HepG2 (cell line): Measurements from ENCODE around the gene MEAF6. TPM values are rescaled to one million over a fixed set of nuclear protein-coding genes. Genes with fewer than 3 reads are reported as not detected.

Experiments
- AGO1 ChIP-seq: fragments of 200-400 bp; formaldehyde crosslinking; IDR thresholded peaks from 2 replicates; pipeline ENCODE4 v1.6.1; 2017; ENCODE audit warnings: mild to moderate bottlenecking, low read depth, low read length, moderate library complexity; ENCODE audit not compliant: poor library complexity, severe bottlenecking
- CAMTA2 ChIP-seq: sonication (generic); formaldehyde crosslinking; IDR thresholded peaks from 2 replicates; pipeline ENCODE4 v1.4.0; 2020; ENCODE audit warnings: mild to moderate bottlenecking, missing genetic modification reagents, borderline replicate concordance
- E2F2 ChIP-seq: sonication (generic); formaldehyde crosslinking; IDR thresholded peaks from 2 replicates; pipeline ENCODE4 v1.4.0; 2020; ENCODE audit warnings: missing genetic modification reagents, borderline replicate concordance
- EED ChIP-seq: sonication (generic); formaldehyde crosslinking; IDR thresholded peaks from 2 replicates; pipeline ENCODE4 v1.5.0; 2020; ENCODE audit warnings: mild to moderate bottlenecking, missing genetic modification reagents
- KDM5B ChIP-seq: sonication (generic); formaldehyde crosslinking; IDR thresholded peaks from 2 replicates; pipeline ENCODE4 v1.4.0; 2020; ENCODE audit warnings: missing genetic modification reagents, mild to moderate bottlenecking, borderline replicate concordance
- MAFF ChIP-seq: IDR thresholded peaks from 2 replicates; pipeline ENCODE4 v1.6.1; 2011; ENCODE audit warnings: low read depth, low read length, improper control_type of control experiment
- PAX8 ChIP-seq: sonication (generic); formaldehyde crosslinking; IDR thresholded peaks from 2 replicates; pipeline ENCODE4 v1.8.0; 2022; ENCODE audit warnings: mild to moderate bottlenecking, missing genetic modification reagents, borderline replicate concordance
- RELA ChIP-seq: sonication (generic); formaldehyde crosslinking; IDR thresholded peaks from 2 replicates; pipeline ENCODE4 v1.4.0; 2020; ENCODE audit warnings: missing genetic modification reagents
- SNAPC2 ChIP-seq: sonication (generic); formaldehyde crosslinking; IDR thresholded peaks from 2 replicates; pipeline ENCODE4 v1.8.1; 2022; ENCODE audit warnings: mild to moderate bottlenecking, missing genetic modification reagents
- SSRP1 ChIP-seq: IDR thresholded peaks from 2 replicates; pipeline ENCODE4 v1.6.1; 2016; ENCODE audit warnings: control low read depth
- ZBTB7B ChIP-seq: sonication (generic); formaldehyde crosslinking; IDR thresholded peaks from 2 replicates; pipeline ENCODE4 v1.4.0; 2020; ENCODE audit warnings: missing genetic modification reagents
- ZMAT5 ChIP-seq: sonication (generic); formaldehyde crosslinking; IDR thresholded peaks from 2 replicates; pipeline ENCODE4 v1.5.0; 2020; ENCODE audit warnings: mild to moderate bottlenecking, low read depth, missing genetic modification reagents, borderline replicate concordance
- ZNF326 ChIP-seq: sonication (generic); formaldehyde crosslinking; IDR thresholded peaks from 2 replicates; pipeline ENCODE4 v1.4.0; 2020; ENCODE audit warnings: missing genetic modification reagents, borderline replicate concordance
- polyA plus RNA-seq, 8 experiments: library from polyadenylated mRNA; depleted of rRNA in 3 of 8; stranded (reverse) in 7 of 8; unstranded in 1 of 8; fragments of >200 nt; fragmentation: Illumina TruSeq in 4 of 8; extraction: Trizol in 4 of 8; gene quantifications; 2 replicates each; pipeline versions ENCODE4 v1.2.1 to v1.2.3, GENCODE V29; 2011 to 2016; ENCODE audit warnings: low read depth in 4 of 8, missing spikeins in 1 of 8, mixed read lengths in 1 of 8; ENCODE audit not compliant: insufficient read depth in 1 of 8
- total RNA-seq, 5 experiments: library from RNA; depleted of rRNA; stranded (reverse); fragments of >200 nt; fragmentation: Illumina TruSeq; extraction: Trizol; gene quantifications; 2 replicates each; pipeline ENCODE4 v1.2.3, GENCODE V29; 2016; ENCODE audit warnings: low read depth in 1 of 5
- TF ChIP-seq, protein P1 (sequence below): sonication (generic); formaldehyde crosslinking; IDR thresholded peaks from 2 replicates; pipeline ENCODE4 v1.8.0; 2022; ENCODE audit warnings: missing genetic modification reagents, mild to moderate bottlenecking, moderate library complexity, borderline replicate concordance
- TF ChIP-seq, protein P2 (sequence below): fragments of 450-650 bp; IDR thresholded peaks from 2 replicates; pipeline ENCODE4 v1.6.1; 2016
- TF ChIP-seq, protein P3 (sequence below): sonication (generic); formaldehyde crosslinking; IDR thresholded peaks from 2 replicates; pipeline ENCODE4 v1.4.0; 2020; ENCODE audit warnings: missing genetic modification reagents, borderline replicate concordance
- TF ChIP-seq, protein P4 (sequence below): sonication (generic); formaldehyde crosslinking; IDR thresholded peaks from 2 replicates; pipeline ENCODE4 v1.5.0; 2020; ENCODE audit warnings: missing genetic modification reagents

The MEAF6 gene
- total and polyA plus RNA-seq, 2 of the 13 experiments (the other 11 are each of a cell fraction or from before 2014, with no cell fraction given) = 29.5 to 45.6 TPM

DNA sequence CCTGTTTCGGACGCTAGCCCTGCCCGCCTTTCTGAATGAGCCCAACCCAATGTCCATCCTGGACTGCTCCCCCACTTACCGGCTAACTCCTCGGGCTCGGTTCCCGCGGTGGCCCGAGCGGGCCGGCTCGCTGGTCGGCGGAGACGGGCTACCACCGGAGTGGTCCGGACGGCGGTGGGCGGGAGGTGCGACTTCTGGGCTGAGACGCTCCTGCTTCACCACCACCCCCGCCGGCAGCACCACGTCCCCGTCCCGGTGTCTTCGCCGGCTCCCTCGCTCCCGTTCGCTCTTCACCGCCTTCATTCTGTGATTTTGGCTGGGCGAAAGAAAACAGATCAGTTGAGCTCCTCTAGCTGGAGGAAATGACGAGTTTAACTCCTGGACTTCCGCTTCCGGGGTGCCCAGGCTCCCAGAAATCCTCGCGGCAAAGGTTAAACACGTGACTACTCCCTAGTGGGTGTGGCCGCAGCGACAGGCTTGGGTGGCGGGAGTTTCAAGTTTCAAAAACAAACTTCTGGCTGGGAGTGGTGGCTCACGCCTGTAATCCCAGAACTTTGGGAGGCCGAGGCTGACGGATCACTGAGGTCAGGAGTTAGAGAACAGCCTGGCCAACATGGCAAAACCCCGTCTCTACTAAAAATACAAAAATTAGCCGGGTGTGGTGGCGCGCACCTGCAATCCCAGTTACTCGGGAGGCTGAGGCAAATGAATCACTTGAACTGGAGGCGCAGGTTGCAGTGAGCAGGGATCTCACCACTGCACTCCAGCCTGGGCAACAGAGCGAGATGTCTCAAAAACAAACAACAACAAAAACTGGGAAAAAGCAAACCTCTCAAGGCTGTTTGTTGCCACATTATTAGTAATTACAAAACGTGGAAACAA lies 39.6 kb upstream of the MEAF6 start, which contains the start of gene SNIP1 (continued):
- 0 out of 2 replicates have a peak, but pooled peaks have one; percentile 23 for TF ChIP-seq E2F2
- TF ChIP-seq, protein P1, sequence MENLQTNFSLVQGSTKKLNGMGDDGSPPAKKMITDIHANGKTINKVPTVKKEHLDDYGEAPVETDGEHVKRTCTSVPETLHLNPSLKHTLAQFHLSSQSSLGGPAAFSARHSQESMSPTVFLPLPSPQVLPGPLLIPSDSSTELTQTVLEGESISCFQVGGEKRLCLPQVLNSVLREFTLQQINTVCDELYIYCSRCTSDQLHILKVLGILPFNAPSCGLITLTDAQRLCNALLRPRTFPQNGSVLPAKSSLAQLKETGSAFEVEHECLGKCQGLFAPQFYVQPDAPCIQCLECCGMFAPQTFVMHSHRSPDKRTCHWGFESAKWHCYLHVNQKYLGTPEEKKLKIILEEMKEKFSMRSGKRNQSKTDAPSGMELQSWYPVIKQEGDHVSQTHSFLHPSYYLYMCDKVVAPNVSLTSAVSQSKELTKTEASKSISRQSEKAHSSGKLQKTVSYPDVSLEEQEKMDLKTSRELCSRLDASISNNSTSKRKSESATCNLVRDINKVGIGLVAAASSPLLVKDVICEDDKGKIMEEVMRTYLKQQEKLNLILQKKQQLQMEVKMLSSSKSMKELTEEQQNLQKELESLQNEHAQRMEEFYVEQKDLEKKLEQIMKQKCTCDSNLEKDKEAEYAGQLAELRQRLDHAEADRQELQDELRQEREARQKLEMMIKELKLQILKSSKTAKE (CRISPR knock-in tag) = no peak
- no peak for TF ChIP-seq PAX8
- no peak for TF ChIP-seq SSRP1 (CRISPR knock-in tag)
- TF ChIP-seq, protein P2, sequence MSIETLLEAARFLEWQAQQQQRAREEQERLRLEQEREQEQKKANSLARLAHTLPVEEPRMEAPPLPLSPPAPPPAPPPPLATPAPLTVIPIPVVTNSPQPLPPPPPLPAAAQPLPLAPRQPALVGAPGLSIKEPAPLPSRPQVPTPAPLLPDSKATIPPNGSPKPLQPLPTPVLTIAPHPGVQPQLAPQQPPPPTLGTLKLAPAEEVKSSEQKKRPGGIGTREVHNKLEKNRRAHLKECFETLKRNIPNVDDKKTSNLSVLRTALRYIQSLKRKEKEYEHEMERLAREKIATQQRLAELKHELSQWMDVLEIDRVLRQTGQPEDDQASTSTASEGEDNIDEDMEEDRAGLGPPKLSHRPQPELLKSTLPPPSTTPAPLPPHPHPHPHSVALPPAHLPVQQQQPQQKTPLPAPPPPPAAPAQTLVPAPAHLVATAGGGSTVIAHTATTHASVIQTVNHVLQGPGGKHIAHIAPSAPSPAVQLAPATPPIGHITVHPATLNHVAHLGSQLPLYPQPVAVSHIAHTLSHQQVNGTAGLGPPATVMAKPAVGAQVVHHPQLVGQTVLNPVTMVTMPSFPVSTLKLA = peak; percentile 40; the same call in 1 of the 2 replicates
- 0 out of 2 replicates have a peak, but pooled peaks have one; percentile 31 for TF ChIP-seq CAMTA2 (CRISPR knock-in tag)
- TF ChIP-seq, protein P3, sequence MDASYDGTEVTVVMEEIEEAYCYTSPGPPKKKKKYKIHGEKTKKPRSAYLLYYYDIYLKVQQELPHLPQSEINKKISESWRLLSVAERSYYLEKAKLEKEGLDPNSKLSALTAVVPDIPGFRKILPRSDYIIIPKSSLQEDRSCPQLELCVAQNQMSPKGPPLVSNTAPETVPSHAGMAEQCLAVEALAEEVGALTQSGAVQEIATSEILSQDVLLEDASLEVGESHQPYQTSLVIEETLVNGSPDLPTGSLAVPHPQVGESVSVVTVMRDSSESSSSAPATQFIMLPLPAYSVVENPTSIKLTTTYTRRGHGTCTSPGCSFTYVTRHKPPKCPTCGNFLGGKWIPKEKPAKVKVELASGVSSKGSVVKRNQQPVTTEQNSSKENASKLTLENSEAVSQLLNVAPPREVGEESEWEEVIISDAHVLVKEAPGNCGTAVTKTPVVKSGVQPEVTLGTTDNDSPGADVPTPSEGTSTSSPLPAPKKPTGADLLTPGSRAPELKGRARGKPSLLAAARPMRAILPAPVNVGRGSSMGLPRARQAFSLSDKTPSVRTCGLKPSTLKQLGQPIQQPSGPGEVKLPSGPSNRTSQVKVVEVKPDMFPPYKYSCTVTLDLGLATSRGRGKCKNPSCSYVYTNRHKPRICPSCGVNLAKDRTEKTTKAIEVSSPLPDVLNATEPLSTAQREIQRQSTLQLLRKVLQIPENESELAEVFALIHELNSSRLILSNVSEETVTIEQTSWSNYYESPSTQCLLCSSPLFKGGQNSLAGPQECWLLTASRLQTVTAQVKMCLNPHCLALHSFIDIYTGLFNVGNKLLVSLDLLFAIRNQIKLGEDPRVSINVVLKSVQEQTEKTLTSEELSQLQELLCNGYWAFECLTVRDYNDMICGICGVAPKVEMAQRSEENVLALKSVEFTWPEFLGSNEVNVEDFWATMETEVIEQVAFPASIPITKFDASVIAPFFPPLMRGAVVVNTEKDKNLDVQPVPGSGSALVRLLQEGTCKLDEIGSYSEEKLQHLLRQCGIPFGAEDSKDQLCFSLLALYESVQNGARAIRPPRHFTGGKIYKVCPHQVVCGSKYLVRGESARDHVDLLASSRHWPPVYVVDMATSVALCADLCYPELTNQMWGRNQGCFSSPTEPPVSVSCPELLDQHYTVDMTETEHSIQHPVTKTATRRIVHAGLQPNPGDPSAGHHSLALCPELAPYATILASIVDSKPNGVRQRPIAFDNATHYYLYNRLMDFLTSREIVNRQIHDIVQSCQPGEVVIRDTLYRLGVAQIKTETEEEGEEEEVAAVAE = peak; percentile 85; the same call in 1 of the 2 replicates
- TF ChIP-seq AGO1 = peak; percentile 43
- no peak for TF ChIP-seq ZMAT5 (CRISPR knock-in tag)
- TF ChIP-seq EED = no peak
- no peak for TF ChIP-seq ZNF326
- no peak for TF ChIP-seq ZBTB7B
- no peak for TF ChIP-seq SNAPC2 (CRISPR knock-in tag)
- TF ChIP-seq KDM5B (CRISPR knock-in tag) = peak; percentile 84
- no peak for TF ChIP-seq RELA
- no peak for TF ChIP-seq MAFF
- TF ChIP-seq, protein P4, sequence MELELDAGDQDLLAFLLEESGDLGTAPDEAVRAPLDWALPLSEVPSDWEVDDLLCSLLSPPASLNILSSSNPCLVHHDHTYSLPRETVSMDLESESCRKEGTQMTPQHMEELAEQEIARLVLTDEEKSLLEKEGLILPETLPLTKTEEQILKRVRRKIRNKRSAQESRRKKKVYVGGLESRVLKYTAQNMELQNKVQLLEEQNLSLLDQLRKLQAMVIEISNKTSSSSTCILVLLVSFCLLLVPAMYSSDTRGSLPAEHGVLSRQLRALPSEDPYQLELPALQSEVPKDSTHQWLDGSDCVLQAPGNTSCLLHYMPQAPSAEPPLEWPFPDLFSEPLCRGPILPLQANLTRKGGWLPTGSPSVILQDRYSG (CRISPR knock-in tag) = no peak
